Esophagus muscularis mucosa (tissue), 4 donors: ENCODE measurements around the gene CXCL8. TPM values are rescaled to one million over a fixed set of nuclear protein-coding genes. Genes with fewer than 3 reads are reported as not detected.

ENCODE experiments used
- DNase-seq: peaks from one replicate; pipeline ENCODE4 v3.0.0-alpha.2; 2017; ENCODE audit errors: extremely low spot score
- H3K27ac ChIP-seq, 4 donors: fragments of 200-600 bp; sonication (generic); replicated peaks in 1 of 4; 1 replicate in 3 of 4; 2 replicates in 1 of 4; pipeline ENCODE4 v1.5.1; 2016 to 2019; ENCODE audit warnings: mild to moderate bottlenecking in 1 of 4
- H3K27me3 ChIP-seq, 4 donors: fragments of 200-600 bp; sonication (generic); one replicate each; pipeline versions ENCODE4 v1.5.1 to v1.6.0; 2016 to 2019
- H3K36me3 ChIP-seq, 4 donors: fragments of 200-600 bp; sonication (generic); one replicate each; pipeline ENCODE4 v1.5.1; 2016 to 2019
- H3K4me1 ChIP-seq, 4 donors: fragments of 200-600 bp; sonication (generic); one replicate each; pipeline ENCODE4 v1.5.1; 2016 to 2019
- H3K4me3 ChIP-seq, 4 donors: fragments of 200-600 bp; sonication (generic); 1 replicate in 2 of 4; 2 replicates in 2 of 4; pipeline ENCODE4 v1.5.1; 2016 to 2019; ENCODE audit warnings: mild to moderate bottlenecking in 4 of 4, moderate library complexity in 1 of 4
- H3K9me3 ChIP-seq, 4 donors: fragments of 200-600 bp; sonication (generic); 1 replicate in 3 of 4; 2 replicates in 1 of 4; pipeline ENCODE4 v1.5.1; 2016 to 2019
- CTCF ChIP-seq, 3 experiments: fragments of 200-600 bp in 2 of 3; fragments of 450-650 bp in 1 of 3; sonication (generic) in 2 of 3; IDR thresholded peaks; one replicate each; pipeline ENCODE4 v1.5.1; 2017 to 2019; ENCODE audit warnings: antibody characterized with exemption in 3 of 3, mild to moderate bottlenecking in 2 of 3, moderate library complexity in 1 of 3
- EP300 ChIP-seq: sonication (generic); formaldehyde crosslinking; IDR thresholded peaks from one replicate; pipeline ENCODE4 v1.6.1; 2017; ENCODE audit warnings: antibody characterized with exemption
- POLR2A ChIP-seq: fragments of 450-650 bp; IDR thresholded peaks from one replicate; pipeline ENCODE4 v1.6.1; 2017; ENCODE audit warnings: antibody characterized with exemption, moderate library complexity, mild to moderate bottlenecking, low read depth
- POLR2AphosphoS5 ChIP-seq, 2 donors: sonication (generic); formaldehyde crosslinking; IDR thresholded peaks; one replicate each; pipeline ENCODE4 v1.6.1; 2017; ENCODE audit warnings: antibody characterized with exemption in 2 of 2
- WGBS: methylation state at CpG from one replicate; pipeline ENCODE4 v1.1.5; 2018; 5-methylcytosine and 5-hydroxymethylcytosine counted together
- intact Hi-C: fragments of 100-400 bp; cut with DNase I; formaldehyde crosslinking; loops from one replicate; pipeline ENCODE4 v1.15.1; 2023
- total RNA-seq, 4 donors: library from RNA; depleted of rRNA; stranded (reverse); fragments of >200 nt; gene quantifications; one replicate each; pipeline versions ENCODE4 v1.1.0 to v1.2.1, GENCODE V29; 2016

The CXCL8 gene
- total RNA-seq, 4 donors from 2014 or later, result 8.0 TPM; not detected in 3

- Histone ChIP-seq H3K4me3 (no peak overlapping the region), H3K9me3 (no peaks in the 10 kb centered on the region), H3K36me3 (no peaks in the 10 kb centered on the region), H3K27me3 (no peaks in the 10 kb centered on the region), H3K4me1 (peaks cover 0 to 4% (median 1%) of the 10 kb centered on the region in 4 donors), H3K27ac (no peak overlapping the region)
- no peak for TF ChIP-seq POLR2A
- no peak for TF ChIP-seq CTCF (IDR thresholded peaks at IDR 0.05)
- TF ChIP-seq POLR2AphosphoS5 (IDR thresholded peaks at IDR 0.05), result no peak
- no peak for TF ChIP-seq EP300
- no peak for DNase-seq
- intact Hi-C loops, result loop anchor here (5.0 kb wide), 1 partner anchor 411 kb away; no protein-coding TSS in a partner anchor
- WGBS, result 63% methylated on average over 1 of the region's 1 CpG
These were observed 14.4 kb upstream of the CXCL8 start for GRCh38 chr4:73725985-73726384.

GRCh38 chr4:73727685-73728084, 12.7 kb upstream of the CXCL8 start:
- Histone ChIP-seq H3K36me3 (no peaks in the 10 kb centered on the region), H3K27ac (no peak overlapping the region), H3K9me3 (no peaks in the 10 kb centered on the region), H3K27me3 (no peaks in the 10 kb centered on the region), H3K4me3 (no peak overlapping the region), H3K4me1 (peaks cover 0 to 4% (median 1%) of the 10 kb centered on the region in 4 donors)
- no peak for TF ChIP-seq CTCF (IDR thresholded peaks at IDR 0.05)
- TF ChIP-seq POLR2A, result no peak
- TF ChIP-seq POLR2AphosphoS5 (IDR thresholded peaks at IDR 0.05), result no peak
- TF ChIP-seq EP300, result no peak
- no peak for DNase-seq
- intact Hi-C loops, result loop anchor here (5.0 kb wide), 1 partner anchor 410 kb away; no protein-coding TSS in a partner anchor
- 83% methylated on average over 8 of the region's 8 CpGs for WGBS

- no peak overlapping the region for H3K4me3 ChIP-seq
- no peaks in the 10 kb centered on the region for H3K27me3 ChIP-seq
- H3K36me3 ChIP-seq, result no peaks in the 10 kb centered on the region
- TF ChIP-seq CTCF (IDR thresholded peaks at IDR 0.05), result no peak
- no peak for TF ChIP-seq POLR2AphosphoS5 (IDR thresholded peaks at IDR 0.05)
- TF ChIP-seq POLR2A, result no peak
- TF ChIP-seq EP300, result no peak
- H3K27ac ChIP-seq, result no peak overlapping the region
- intact Hi-C loops, result loop anchor here (5.0 kb wide), 1 partner anchor 409 kb away; no protein-coding TSS in a partner anchor
- no peak for DNase-seq
- H3K9me3 ChIP-seq, result no peaks in the 10 kb centered on the region
- peaks cover 0 to 4% (median 1%) of the 10 kb centered on the region in 4 donors for H3K4me1 ChIP-seq
- 88% methylated on average over 6 of the region's 6 CpGs for WGBS
These were observed 12.2 kb upstream of the CXCL8 start for GRCh38 chr4:73728091-73728741.

- Histone ChIP-seq H3K9me3 (no peaks in the 10 kb centered on the region), H3K4me3 (no peak overlapping the region), H3K4me1 (peaks cover 0 to 14% (median 4%) of the 10 kb centered on the region in 4 donors), H3K27ac (no peak overlapping the region), H3K36me3 (no peaks in the 10 kb centered on the region), H3K27me3 (no peaks in the 10 kb centered on the region)
- 33% methylated on average over 3 of the region's 3 CpGs for WGBS
- intact Hi-C loops, result loop anchor here (5.0 kb wide), 1 partner anchor 408 kb away; no protein-coding TSS in a partner anchor
- DNase-seq, result no peak
- TF ChIP-seq POLR2AphosphoS5 (IDR thresholded peaks at IDR 0.05), result no peak
- TF ChIP-seq CTCF (IDR thresholded peaks at IDR 0.05), result peak; percentile 73 to 87 (median 82)
These were observed 10.7 kb upstream of the CXCL8 start for GRCh38 chr4:73729534-73730165.
